Stomach (tissue), 4 donors: ENCODE results near the gene CMIP.

Experiments
- CTCF ChIP-seq, 7 experiments: fragments of 450-650 bp in 4 of 7; fragments of 200-600 bp in 3 of 7; sonication (generic) in 3 of 7; IDR thresholded peaks; one replicate each; pipeline ENCODE4 v1.5.1; 2016 to 2019; ENCODE audit warnings: antibody characterized with exemption in 7 of 7, control low read depth in 2 of 7, mild to moderate bottlenecking in 1 of 7
- EP300 ChIP-seq: sonication (generic); formaldehyde crosslinking; IDR thresholded peaks from one replicate; pipeline ENCODE4 v1.6.1; 2017; ENCODE audit warnings: antibody characterized with exemption
- POLR2A ChIP-seq, 4 donors: fragments of 450-650 bp; IDR thresholded peaks; one replicate each; pipeline ENCODE4 v1.6.1; 2016; ENCODE audit warnings: antibody characterized with exemption in 4 of 4, control low read depth in 2 of 4, mild to moderate bottlenecking in 1 of 4, moderate library complexity in 1 of 4
- POLR2AphosphoS5 ChIP-seq, 3 donors: sonication (generic); formaldehyde crosslinking; IDR thresholded peaks; one replicate each; pipeline ENCODE4 v1.6.1; 2016; ENCODE audit warnings: antibody characterized with exemption in 3 of 3

- TF ChIP-seq CTCF (IDR thresholded peaks at IDR 0.05): no peak
- no peak for TF ChIP-seq POLR2A (IDR thresholded peaks at IDR 0.05)
- TF ChIP-seq EP300: no peak
- no peak for TF ChIP-seq POLR2AphosphoS5 (IDR thresholded peaks at IDR 0.05)
Observed at GRCh38 chr16:81571592-81572385, 127.2 kb downstream of the CMIP start.
